A549 (cell line): Measurements from ENCODE around the gene YRDC. TPM values are rescaled to one million over a fixed set of nuclear protein-coding genes. Genes with fewer than 3 reads are reported as not detected.

ENCODE experiments used
- ATAC-seq, 2 experiments: fragments of 200-7000 bp in 1 of 2; fragments of >200 bp in 1 of 2; cut with Nextera tagmentation in 1 of 2; cut with Tn5 transposase in 1 of 2; 3 replicates each; pipeline versions ENCODE4 v1.8.0 to v1.9.1; 2018 to 2020; ENCODE audit warnings: mild to moderate bottlenecking in 1 of 2, moderate library complexity in 1 of 2
- CTCF ChIA-PET: fragments of 300-600 bp; sonication (Branson Sonifier 250); formaldehyde crosslinking; extraction: SDS; loops from one replicate; lab custom pipeline; 2021; ENCODE audit warnings: antibody characterized with exemption, inconsistent platforms; lab: Yijun Ruan, JAX
- POLR2A ChIA-PET: fragments of 350-600 bp; formaldehyde crosslinking; extraction: SDS; loops from one replicate; lab custom pipeline; 2021; ENCODE audit warnings: antibody characterized with exemption, inconsistent platforms; lab: Yijun Ruan, JAX
- DNase-seq, 2 experiments: peaks; one replicate each; pipeline versions ENCODE4 v3.0.0 to v3.0.0-alpha.2; 2011 to 2016; ENCODE audit warnings: low read depth in 1 of 2, low spot score in 1 of 2
- FAIRE-seq: peaks from 2 replicates; lab custom pipeline; 2011; peaks lifted over from hg19 to GRCh38; lab: Jason Lieb, UNC
- H3K27ac ChIP-seq, 2 experiments: fragments of >200 bp; sonication (Bioruptor Twin); formaldehyde crosslinking; 3 replicates each; pipeline ENCODE4 v1.5.1; 2016 to 2017
- H3K4me1 ChIP-seq: fragments of >200 bp; sonication (Bioruptor Twin); formaldehyde crosslinking; 3 replicates; pipeline ENCODE4 v1.6.1; 2016
- H3K4me2 ChIP-seq: fragments of >200 bp; sonication (Bioruptor Twin); formaldehyde crosslinking; 3 replicates; pipeline ENCODE4 v1.6.1; 2016
- H3K4me3 ChIP-seq: fragments of >200 bp; sonication (Bioruptor Twin); formaldehyde crosslinking; 3 replicates; pipeline ENCODE4 v1.5.1; 2016
- H3K9me3 ChIP-seq: fragments of >200 bp; sonication (Bioruptor Twin); formaldehyde crosslinking; 3 replicates; pipeline ENCODE4 v1.6.1; 2016
- ATOH8 ChIP-seq: fragments of 250-450 bp; sonication (Bioruptor Pico); IDR thresholded peaks from 2 replicates; pipeline ENCODE4 v1.5.0; 2020; ENCODE audit warnings: low read depth, mild to moderate bottlenecking, moderate library complexity
- CHD2 ChIP-seq: fragments of 150-350 bp; IDR thresholded peaks from 2 replicates; pipeline ENCODE4 v1.6.1; 2014; ENCODE audit warnings: low read length; ENCODE audit not compliant: partially characterized antibody
- CTCF ChIP-seq: fragments of >200 bp; sonication (Bioruptor Twin); formaldehyde crosslinking; IDR thresholded peaks from 3 replicates; pipeline ENCODE4 v1.5.1; 2016
- EHF ChIP-seq: fragments of 250-450 bp; sonication (Bioruptor Pico); IDR thresholded peaks from 2 replicates; pipeline ENCODE4 v1.5.0; 2020; ENCODE audit warnings: mild to moderate bottlenecking
- ELK1 ChIP-seq: fragments of 150-350 bp; IDR thresholded peaks from 2 replicates; pipeline ENCODE4 v1.6.1; 2014; ENCODE audit warnings: low read depth, mild to moderate bottlenecking, low read length
- FOSL2 ChIP-seq, 2 experiments: fragments of 450-650 bp in 1 of 2; fragments of >200 bp in 1 of 2; sonication (Bioruptor Twin) in 1 of 2; formaldehyde crosslinking; IDR thresholded peaks; 2 replicates each; pipeline versions ENCODE4 v1.5.0 to v1.6.1; 2016 to 2020; ENCODE audit warnings: mild to moderate bottlenecking in 1 of 2, moderate library complexity in 1 of 2
- HOXB5 ChIP-seq: fragments of 250-450 bp; sonication (Bioruptor Pico); IDR thresholded peaks from 2 replicates; pipeline ENCODE4 v1.5.0; 2020; ENCODE audit warnings: mild to moderate bottlenecking, moderate library complexity
- JUN ChIP-seq, 2 experiments: fragments of >200 bp; sonication (Bioruptor Twin); formaldehyde crosslinking; IDR thresholded peaks; 2 replicates in 1 of 2; 3 replicates in 1 of 2; pipeline ENCODE4 v1.6.1; 2016 to 2017
- JUNB ChIP-seq: fragments of >200 bp; sonication (Bioruptor Twin); formaldehyde crosslinking; IDR thresholded peaks from 2 replicates; pipeline ENCODE4 v1.6.1; 2016
- MYC ChIP-seq: IDR thresholded peaks from 2 replicates; pipeline ENCODE4 v1.6.1; 2012; ENCODE audit warnings: mild to moderate bottlenecking, inconsistent platforms, low read length, improper control_type of control experiment, borderline replicate concordance
- NPAS2 ChIP-seq: fragments of 250-450 bp; sonication (Bioruptor Pico); IDR thresholded peaks from 2 replicates; pipeline ENCODE4 v1.8.0; 2022; ENCODE audit warnings: mild to moderate bottlenecking, moderate library complexity, borderline replicate concordance
- POLR2AphosphoS2 ChIP-seq: conservative IDR thresholded peaks from 2 replicates; pipeline ENCODE4 v1.6.1; 2012; ENCODE audit warnings: low read length, improper control_type of control experiment, inconsistent platforms
- RAD21 ChIP-seq, 2 experiments: fragments of >200 bp in 1 of 2; sonication (Bioruptor Twin) in 1 of 2; formaldehyde crosslinking in 1 of 2; IDR thresholded peaks in 1 of 2; conservative IDR thresholded peaks in 1 of 2; 2 replicates in 1 of 2; 3 replicates in 1 of 2; pipeline ENCODE4 v1.6.1; 2012 to 2018; ENCODE audit warnings: inconsistent platforms in 1 of 2
- RCOR1 ChIP-seq: fragments of 150-350 bp; IDR thresholded peaks from 2 replicates; pipeline ENCODE4 v1.6.1; 2014; ENCODE audit warnings: antibody characterized with exemption, low read length, low read depth
- ZSCAN20 ChIP-seq: fragments of 250-450 bp; sonication (Bioruptor Pico); IDR thresholded peaks from 2 replicates; pipeline ENCODE4 v1.8.0; 2022; ENCODE audit warnings: mild to moderate bottlenecking, moderate library complexity
- WGBS: methylation state at CpG from one replicate; pipeline ENCODE4 v1.1.6; 2017; ENCODE audit errors: missing lambda C conversion rate; 5-methylcytosine and 5-hydroxymethylcytosine counted together
- polyA plus RNA-seq, 4 experiments: library from polyadenylated mRNA; depleted of rRNA in 3 of 4; stranded (reverse); fragments of >200 nt; fragmentation: RNase III in 1 of 4; extraction: RNeasy Plus Mini Kit Qiagen cat#74134 plus additional on column Dnase treatment in 1 of 4; gene quantifications; 2 replicates in 3 of 4; 3 replicates in 1 of 4; pipeline ENCODE4 v1.2.3, GENCODE V29; 2011 to 2017
- TF ChIP-seq, protein P1 (sequence below): IDR thresholded peaks from 2 replicates; pipeline ENCODE4 v1.6.1; 2012; ENCODE audit warnings: low read depth, borderline replicate concordance
- TF ChIP-seq, protein P2 (sequence below): fragments of 250-450 bp; sonication (Bioruptor Pico); IDR thresholded peaks from 2 replicates; pipeline ENCODE4 v1.5.0; 2021; ENCODE audit warnings: mild to moderate bottlenecking, moderate library complexity, borderline replicate concordance

Gene YRDC
- polyA plus RNA-seq, 2 of the 4 experiments (the other 2 are of a cell fraction) = 12.3 to 21.0 TPM

- Histone ChIP-seq H3K9me3 (no peaks in the 10 kb centered on the region), H3K4me1 (no peaks in the 10 kb centered on the region), H3K4me2 (peak overlapping the region; percentile 94), H3K4me3 (peak overlapping the region; percentile 38), H3K27ac (no peak overlapping the region)
- POLR2A ChIA-PET = interaction anchor here (1.8 kb wide), 1 partner anchor 42 kb away, joined by 9 read pairs; the partner anchor contains the start of genes C1orf122 and YRDC
- FAIRE-seq (no peak), ATAC-seq (peak; percentile 22 to 67; a peak in 3 of 6 replicates), DNase-seq (peak in 1 of 2 experiments; percentile 22)
- WGBS = 4% methylated on average over 16 of the region's 27 CpGs
- TF ChIP-seq FOSL2 (IDR thresholded peaks at IDR 0.05) (no peak), FOSL2 (CRISPR knock-in tag; IDR thresholded peaks at IDR 0.05) (no peak), ZSCAN20 (CRISPR knock-in tag) (no peak), JUNB (no peak), RAD21 (conservative IDR thresholded peaks at IDR 0.05 in 1 of 2, IDR thresholded peaks at IDR 0.05 in 1 of 2) (peak in 1 of 2 experiments; percentile 31; a peak in 2 of 5 replicates), CTCF (0 out of 3 replicates have a peak, but pooled peaks have one; percentile 13), POLR2AphosphoS2 (no peak), ATOH8 (CRISPR knock-in tag) (no peak)
- CTCF ChIA-PET = interaction anchor here (0.6 to 1.7 kb wide), 3 partner anchors 11 to 77 kb away, joined by 3 to 4 read pairs (median 3); no protein-coding TSS in a partner anchor
Observed at GRCh38 chr1:37765916-37766664, 41.9 kb downstream of the YRDC start.

DNA sequence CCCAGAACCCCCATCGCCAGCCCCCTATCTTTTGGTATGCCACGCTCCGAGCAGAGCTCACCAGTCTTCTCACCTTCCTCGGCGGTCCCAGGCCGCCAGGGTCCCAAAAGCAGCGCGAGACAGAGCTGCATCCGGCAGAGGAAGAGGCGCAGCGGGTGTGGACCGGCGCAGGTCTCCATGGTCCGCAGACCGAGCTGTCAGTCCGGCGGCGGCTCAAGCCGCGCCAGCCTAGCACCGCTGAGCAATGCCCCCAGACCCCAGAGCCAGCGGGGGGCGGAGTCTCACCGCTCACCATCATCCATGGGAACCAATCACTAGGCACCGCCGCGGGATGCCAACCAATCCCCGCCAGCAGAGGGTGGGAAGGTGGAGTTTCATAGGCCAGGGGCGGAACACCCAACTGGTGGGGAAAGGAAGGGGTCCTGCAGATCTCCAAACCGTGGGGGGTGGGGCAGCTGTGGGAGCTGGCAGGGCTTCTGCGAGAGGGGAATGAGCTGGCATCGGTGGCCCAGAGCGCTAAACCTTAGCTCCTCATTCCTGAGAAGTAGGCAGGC is 43.0 kb downstream of the YRDC start, which contains the start of gene EPHA10:
Gene EPHA10, minus strand, starts transcription at position 233 of the 554 bp plus-strand sequence. Its CDS starts 54 bp downstream, at position 179.
- CTCF ChIA-PET = interaction anchor here (1.0 to 1.7 kb wide), 3 partner anchors 10 to 24 kb away, joined by 3 read pairs; no protein-coding TSS in a partner anchor
- Histone ChIP-seq H3K4me3 (peak within 1 kb of the TSS; percentile 38), H3K27ac (no peak within 1 kb of the TSS), H3K9me3 (no peaks in the 10 kb centered on the region)
- DNase-seq = no peak
- peak in 1 of 2 experiments; percentile 48; a peak in 3 of 6 replicates for ATAC-seq
- TF ChIP-seq JUN (IDR thresholded peaks at IDR 0.05) (no peak), HOXB5 (CRISPR knock-in tag) (no peak), RCOR1 (no peak), EHF (CRISPR knock-in tag) (no peak), ZSCAN20 (CRISPR knock-in tag) (no peak), MYC (no peak), CHD2 (no peak), NPAS2 (CRISPR knock-in tag) (no peak), ELK1 (no peak)
- TF ChIP-seq, protein P1, sequence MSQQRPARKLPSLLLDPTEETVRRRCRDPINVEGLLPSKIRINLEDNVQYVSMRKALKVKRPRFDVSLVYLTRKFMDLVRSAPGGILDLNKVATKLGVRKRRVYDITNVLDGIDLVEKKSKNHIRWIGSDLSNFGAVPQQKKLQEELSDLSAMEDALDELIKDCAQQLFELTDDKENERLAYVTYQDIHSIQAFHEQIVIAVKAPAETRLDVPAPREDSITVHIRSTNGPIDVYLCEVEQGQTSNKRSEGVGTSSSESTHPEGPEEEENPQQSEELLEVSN = no peak
- TF ChIP-seq, protein P2, sequence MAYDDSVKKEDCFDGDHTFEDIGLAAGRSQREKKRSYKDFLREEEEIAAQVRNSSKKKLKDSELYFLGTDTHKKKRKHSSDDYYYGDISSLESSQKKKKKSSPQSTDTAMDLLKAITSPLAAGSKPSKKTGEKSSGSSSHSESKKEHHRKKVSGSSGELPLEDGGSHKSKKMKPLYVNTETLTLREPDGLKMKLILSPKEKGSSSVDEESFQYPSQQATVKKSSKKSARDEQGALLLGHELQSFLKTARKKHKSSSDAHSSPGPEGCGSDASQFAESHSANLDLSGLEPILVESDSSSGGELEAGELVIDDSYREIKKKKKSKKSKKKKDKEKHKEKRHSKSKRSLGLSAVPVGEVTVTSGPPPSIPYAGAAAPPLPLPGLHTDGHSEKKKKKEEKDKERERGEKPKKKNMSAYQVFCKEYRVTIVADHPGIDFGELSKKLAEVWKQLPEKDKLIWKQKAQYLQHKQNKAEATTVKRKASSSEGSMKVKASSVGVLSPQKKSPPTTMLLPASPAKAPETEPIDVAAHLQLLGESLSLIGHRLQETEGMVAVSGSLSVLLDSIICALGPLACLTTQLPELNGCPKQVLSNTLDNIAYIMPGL (CRISPR knock-in tag) = no peak
- TF ChIP-seq, all 56 proteins: peak for 0
- WGBS = 29% methylated on average over 12 of the region's 33 CpGs
- FAIRE-seq = no peak
- POLR2A ChIA-PET = interaction anchor here (1.8 kb wide), 1 partner anchor 43 kb away, joined by 9 read pairs; the partner anchor contains the start of genes C1orf122 and YRDC
- Histone ChIP-seq H3K4me2 (peak within 1 kb of the TSS; percentile 94), H3K4me1 (no peaks in the 10 kb centered on the region)
